SK-N-SH treated with all-trans-retinoic acid at 6 μM for 48 hours (cell line): ENCODE results near the gene ABCA13.

Experiments
- ATAC-seq: fragments of 200-7000 bp; cut with Tn5 transposase; 3 replicates; pipeline ENCODE4 v1.9.1; 2020; ENCODE audit warnings: mild to moderate bottlenecking, moderate library complexity
- ARNTL ChIP-seq: fragments of 450-650 bp; formaldehyde crosslinking; IDR thresholded peaks from 2 replicates; pipeline ENCODE4 v1.5.0; 2020; ENCODE audit warnings: low read depth, mild to moderate bottlenecking, moderate library complexity, borderline replicate concordance
- BACH2 ChIP-seq: fragments of 250-450 bp; sonication (Bioruptor Pico); IDR thresholded peaks from 2 replicates; pipeline ENCODE4 v1.9.0; 2021; ENCODE audit warnings: mild to moderate bottlenecking, borderline replicate concordance
- CSDC2 ChIP-seq: fragments of 250-450 bp; sonication (Bioruptor Pico); IDR thresholded peaks from 2 replicates; pipeline ENCODE4 v1.5.0; 2020; ENCODE audit warnings: mild to moderate bottlenecking, moderate library complexity
- ESRRG ChIP-seq: fragments of 250-450 bp; sonication (Bioruptor Pico); IDR thresholded peaks from 2 replicates; pipeline ENCODE4 v1.6.1; 2021; ENCODE audit warnings: mild to moderate bottlenecking
- ISL1 ChIP-seq: fragments of 250-450 bp; sonication (Bioruptor Pico); IDR thresholded peaks from 2 replicates; pipeline ENCODE4 v2.1.2; 2022; ENCODE audit warnings: mild to moderate bottlenecking, moderate library complexity
- OSR1 ChIP-seq: fragments of 250-450 bp; sonication (Bioruptor Pico); IDR thresholded peaks from 2 replicates; pipeline ENCODE4 v1.8.0; 2022; ENCODE audit warnings: moderate library complexity, mild to moderate bottlenecking, inconsistent platforms
- PPARA ChIP-seq: fragments of 250-450 bp; sonication (Bioruptor Pico); IDR thresholded peaks from 2 replicates; pipeline ENCODE4 v1.5.0; 2020; ENCODE audit warnings: mild to moderate bottlenecking, borderline replicate concordance
- RARB ChIP-seq: fragments of 250-450 bp; sonication (Bioruptor Pico); IDR thresholded peaks from 2 replicates; pipeline ENCODE4 v1.8.0; 2021; ENCODE audit warnings: mild to moderate bottlenecking, moderate library complexity
- SNAI2 ChIP-seq: fragments of 250-450 bp; sonication (Bioruptor Pico); IDR thresholded peaks from 2 replicates; pipeline ENCODE4 v1.5.0; 2020; ENCODE audit warnings: mild to moderate bottlenecking, moderate library complexity
- TCF4 ChIP-seq: fragments of 250-450 bp; sonication (Bioruptor Pico); IDR thresholded peaks from 2 replicates; pipeline ENCODE4 v1.8.0; 2021; ENCODE audit warnings: mild to moderate bottlenecking, moderate library complexity, borderline replicate concordance
- TOX ChIP-seq: fragments of 250-450 bp; sonication (Bioruptor Pico); IDR thresholded peaks from 2 replicates; pipeline ENCODE4 v1.8.0; 2021; ENCODE audit warnings: mild to moderate bottlenecking, moderate library complexity, borderline replicate concordance
- ZC3H10 ChIP-seq: fragments of 250-450 bp; sonication (Bioruptor Pico); IDR thresholded peaks from 2 replicates; pipeline ENCODE4 v1.5.1; 2021; ENCODE audit warnings: mild to moderate bottlenecking, moderate library complexity
- ZFP3 ChIP-seq: fragments of 250-450 bp; sonication (Bioruptor Pico); IDR thresholded peaks from 2 replicates; pipeline ENCODE4 v1.5.0; 2020; ENCODE audit warnings: mild to moderate bottlenecking, moderate library complexity
- ZFP30 ChIP-seq: fragments of 450-650 bp; formaldehyde crosslinking; IDR thresholded peaks from 2 replicates; pipeline ENCODE4 v1.5.0; 2022; ENCODE audit warnings: mild to moderate bottlenecking, moderate library complexity
- ZNF565 ChIP-seq: fragments of 450-650 bp; formaldehyde crosslinking; conservative IDR thresholded peaks from 2 replicates; pipeline ENCODE4 v1.5.0; 2020; ENCODE audit warnings: low read depth, mild to moderate bottlenecking, moderate library complexity
- ZNF70 ChIP-seq: fragments of 450-650 bp; formaldehyde crosslinking; IDR thresholded peaks from 2 replicates; pipeline ENCODE4 v1.5.0; 2020; ENCODE audit warnings: mild to moderate bottlenecking, moderate library complexity
- ZNF8 ChIP-seq: fragments of 450-650 bp; formaldehyde crosslinking; IDR thresholded peaks from 2 replicates; pipeline ENCODE4 v1.5.0; 2020; ENCODE audit warnings: mild to moderate bottlenecking, moderate library complexity
- TF ChIP-seq, protein P1 (sequence below): fragments of 250-450 bp; sonication (Bioruptor Pico); IDR thresholded peaks from 2 replicates; pipeline ENCODE4 v1.8.0; 2021; ENCODE audit warnings: low read depth, mild to moderate bottlenecking, moderate library complexity, borderline replicate concordance
- TF ChIP-seq, protein P2 (sequence below): fragments of 250-450 bp; sonication (Bioruptor Pico); IDR thresholded peaks from 2 replicates; pipeline ENCODE4 v1.5.1; 2020; ENCODE audit warnings: low read depth, mild to moderate bottlenecking, moderate library complexity
- TF ChIP-seq, protein P3 (sequence below): fragments of 250-450 bp; sonication (Bioruptor Pico); IDR thresholded peaks from 2 replicates; pipeline ENCODE4 v1.5.1; 2021; ENCODE audit warnings: mild to moderate bottlenecking, moderate library complexity
- TF ChIP-seq, protein P4 (sequence below): fragments of 250-450 bp; sonication (Bioruptor Pico); IDR thresholded peaks from 2 replicates; pipeline ENCODE4 v1.5.0; 2020; ENCODE audit warnings: mild to moderate bottlenecking, moderate library complexity

The ABCA13 gene

DNA sequence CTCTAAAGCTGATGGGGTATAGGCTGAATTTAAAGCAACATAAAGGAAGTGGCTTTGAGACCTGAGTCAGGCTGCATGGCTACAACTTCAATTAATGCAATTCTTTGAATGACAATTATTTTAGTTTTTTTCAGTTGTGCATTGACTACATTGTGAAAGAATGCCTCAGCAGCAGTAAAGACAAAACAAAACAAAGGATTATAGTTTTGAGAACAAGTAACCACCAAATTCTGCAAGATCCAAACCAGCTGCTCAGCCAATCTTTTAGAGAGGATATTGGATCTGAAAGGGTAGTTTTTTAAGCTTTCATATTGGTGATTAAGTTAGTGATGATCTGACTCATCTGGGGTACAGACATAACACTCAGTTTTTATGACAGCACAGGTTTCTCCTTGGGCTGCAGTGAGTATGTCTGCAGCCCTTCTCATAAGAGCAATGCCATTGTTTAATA lies 40.6 kb upstream of the ABCA13 start:
- peak; percentile 27; the same call in 2 of the 3 replicates for ATAC-seq
- TF ChIP-seq, protein P1, sequence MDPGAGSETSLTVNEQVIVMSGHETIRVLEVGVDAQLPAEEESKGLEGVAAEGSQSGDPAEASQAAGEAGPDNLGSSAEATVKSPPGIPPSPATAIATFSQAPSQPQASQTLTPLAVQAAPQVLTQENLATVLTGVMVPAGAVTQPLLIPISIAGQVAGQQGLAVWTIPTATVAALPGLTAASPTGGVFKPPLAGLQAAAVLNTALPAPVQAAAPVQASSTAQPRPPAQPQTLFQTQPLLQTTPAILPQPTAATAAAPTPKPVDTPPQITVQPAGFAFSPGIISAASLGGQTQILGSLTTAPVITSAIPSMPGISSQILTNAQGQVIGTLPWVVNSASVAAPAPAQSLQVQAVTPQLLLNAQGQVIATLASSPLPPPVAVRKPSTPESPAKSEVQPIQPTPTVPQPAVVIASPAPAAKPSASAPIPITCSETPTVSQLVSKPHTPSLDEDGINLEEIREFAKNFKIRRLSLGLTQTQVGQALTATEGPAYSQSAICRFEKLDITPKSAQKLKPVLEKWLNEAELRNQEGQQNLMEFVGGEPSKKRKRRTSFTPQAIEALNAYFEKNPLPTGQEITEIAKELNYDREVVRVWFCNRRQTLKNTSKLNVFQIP (CRISPR knock-in tag), result no peak
- TF ChIP-seq RARB (CRISPR knock-in tag) (no peak), ESRRG (CRISPR knock-in tag) (no peak), ZC3H10 (no peak), ARNTL (CRISPR knock-in tag) (no peak), ZFP3 (CRISPR knock-in tag) (no peak), TCF4 (CRISPR knock-in tag) (no peak)
- TF ChIP-seq, protein P2, sequence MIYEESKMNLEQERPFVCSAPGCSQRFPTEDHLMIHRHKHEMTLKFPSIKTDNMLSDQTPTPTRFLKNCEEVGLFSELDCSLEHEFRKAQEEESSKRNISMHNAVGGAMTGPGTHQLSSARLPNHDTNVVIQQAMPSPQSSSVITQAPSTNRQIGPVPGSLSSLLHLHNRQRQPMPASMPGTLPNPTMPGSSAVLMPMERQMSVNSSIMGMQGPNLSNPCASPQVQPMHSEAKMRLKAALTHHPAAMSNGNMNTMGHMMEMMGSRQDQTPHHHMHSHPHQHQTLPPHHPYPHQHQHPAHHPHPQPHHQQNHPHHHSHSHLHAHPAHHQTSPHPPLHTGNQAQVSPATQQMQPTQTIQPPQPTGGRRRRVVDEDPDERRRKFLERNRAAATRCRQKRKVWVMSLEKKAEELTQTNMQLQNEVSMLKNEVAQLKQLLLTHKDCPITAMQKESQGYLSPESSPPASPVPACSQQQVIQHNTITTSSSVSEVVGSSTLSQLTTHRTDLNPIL, result no peak

DNA sequence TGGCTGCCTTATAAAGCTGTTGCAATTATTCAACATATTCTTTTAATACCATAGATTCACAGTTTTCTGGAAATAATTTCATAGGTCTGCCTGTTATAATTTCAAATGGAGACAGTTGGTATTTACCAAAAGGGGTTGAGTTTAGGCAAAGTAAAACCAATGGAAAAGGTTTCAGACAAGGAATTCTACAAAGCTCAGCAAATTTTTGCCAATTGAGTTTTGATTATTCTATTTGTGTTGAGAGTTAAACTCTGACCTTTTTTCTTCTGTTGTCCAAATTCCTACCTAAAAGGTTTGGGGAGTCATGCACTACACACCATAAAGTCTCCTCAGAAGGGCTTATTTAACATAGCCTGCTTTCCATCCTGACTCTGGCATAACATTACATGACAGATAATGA lies 38.5 kb upstream of the ABCA13 start:
- no peak for TF ChIP-seq ZNF8 (CRISPR knock-in tag)
- TF ChIP-seq SNAI2 (CRISPR knock-in tag), result no peak
- no peak for TF ChIP-seq ZNF565 (CRISPR knock-in tag)
- TF ChIP-seq TCF4 (CRISPR knock-in tag), result no peak
- TF ChIP-seq, protein P2, result no peak
- TF ChIP-seq PPARA, result no peak
- TF ChIP-seq ZC3H10, result no peak
- no peak for TF ChIP-seq CSDC2 (CRISPR knock-in tag)
- TF ChIP-seq, protein P1 (CRISPR knock-in tag), result no peak
- no peak for TF ChIP-seq TOX
- TF ChIP-seq OSR1, result no peak
- no peak for TF ChIP-seq ZFP30 (CRISPR knock-in tag)
- TF ChIP-seq ZNF70 (CRISPR knock-in tag), result no peak
- no peak for TF ChIP-seq RARB (CRISPR knock-in tag)
- no peak for TF ChIP-seq ARNTL (CRISPR knock-in tag)
- TF ChIP-seq, protein P3, sequence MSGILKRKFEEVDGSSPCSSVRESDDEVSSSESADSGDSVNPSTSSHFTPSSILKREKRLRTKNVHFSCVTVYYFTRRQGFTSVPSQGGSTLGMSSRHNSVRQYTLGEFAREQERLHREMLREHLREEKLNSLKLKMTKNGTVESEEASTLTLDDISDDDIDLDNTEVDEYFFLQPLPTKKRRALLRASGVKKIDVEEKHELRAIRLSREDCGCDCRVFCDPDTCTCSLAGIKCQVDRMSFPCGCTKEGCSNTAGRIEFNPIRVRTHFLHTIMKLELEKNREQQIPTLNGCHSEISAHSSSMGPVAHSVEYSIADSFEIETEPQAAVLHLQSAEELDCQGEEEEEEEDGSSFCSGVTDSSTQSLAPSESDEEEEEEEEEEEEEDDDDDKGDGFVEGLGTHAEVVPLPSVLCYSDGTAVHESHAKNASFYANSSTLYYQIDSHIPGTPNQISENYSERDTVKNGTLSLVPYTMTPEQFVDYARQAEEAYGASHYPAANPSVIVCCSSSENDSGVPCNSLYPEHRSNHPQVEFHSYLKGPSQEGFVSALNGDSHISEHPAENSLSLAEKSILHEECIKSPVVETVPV (CRISPR knock-in tag), result no peak
- no peak for ATAC-seq

DNA sequence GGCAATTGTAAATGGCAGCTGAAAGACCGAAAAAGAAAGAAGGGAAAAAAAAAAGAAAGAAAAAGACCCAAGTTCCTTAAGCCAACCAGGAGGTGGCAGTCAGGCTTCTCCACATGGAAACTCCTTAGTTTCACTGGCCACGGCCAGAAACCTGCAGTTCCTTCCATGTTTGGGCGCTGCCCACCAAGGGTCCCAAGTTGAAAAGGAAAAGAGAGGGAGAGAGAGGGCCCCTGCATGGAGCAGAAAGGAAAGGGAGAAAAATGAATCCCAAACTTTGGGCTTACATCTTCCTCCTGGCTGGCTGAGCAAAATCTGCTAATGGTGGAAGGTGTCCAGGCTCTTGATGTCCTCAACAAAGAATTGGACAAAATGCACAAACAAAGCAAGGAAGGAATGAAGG lies 31.8 kb upstream of the ABCA13 start:
- TF ChIP-seq CSDC2 (CRISPR knock-in tag) (no peak), SNAI2 (CRISPR knock-in tag) (no peak), ZC3H10 (no peak), BACH2 (CRISPR knock-in tag) (no peak), RARB (CRISPR knock-in tag) (no peak), ZNF8 (CRISPR knock-in tag) (no peak), ESRRG (CRISPR knock-in tag) (no peak), TOX (no peak), ZFP30 (CRISPR knock-in tag) (no peak), ZFP3 (CRISPR knock-in tag) (no peak), ZNF565 (CRISPR knock-in tag) (no peak), ISL1 (CRISPR knock-in tag) (no peak), ARNTL (CRISPR knock-in tag) (no peak)
- TF ChIP-seq, protein P4, sequence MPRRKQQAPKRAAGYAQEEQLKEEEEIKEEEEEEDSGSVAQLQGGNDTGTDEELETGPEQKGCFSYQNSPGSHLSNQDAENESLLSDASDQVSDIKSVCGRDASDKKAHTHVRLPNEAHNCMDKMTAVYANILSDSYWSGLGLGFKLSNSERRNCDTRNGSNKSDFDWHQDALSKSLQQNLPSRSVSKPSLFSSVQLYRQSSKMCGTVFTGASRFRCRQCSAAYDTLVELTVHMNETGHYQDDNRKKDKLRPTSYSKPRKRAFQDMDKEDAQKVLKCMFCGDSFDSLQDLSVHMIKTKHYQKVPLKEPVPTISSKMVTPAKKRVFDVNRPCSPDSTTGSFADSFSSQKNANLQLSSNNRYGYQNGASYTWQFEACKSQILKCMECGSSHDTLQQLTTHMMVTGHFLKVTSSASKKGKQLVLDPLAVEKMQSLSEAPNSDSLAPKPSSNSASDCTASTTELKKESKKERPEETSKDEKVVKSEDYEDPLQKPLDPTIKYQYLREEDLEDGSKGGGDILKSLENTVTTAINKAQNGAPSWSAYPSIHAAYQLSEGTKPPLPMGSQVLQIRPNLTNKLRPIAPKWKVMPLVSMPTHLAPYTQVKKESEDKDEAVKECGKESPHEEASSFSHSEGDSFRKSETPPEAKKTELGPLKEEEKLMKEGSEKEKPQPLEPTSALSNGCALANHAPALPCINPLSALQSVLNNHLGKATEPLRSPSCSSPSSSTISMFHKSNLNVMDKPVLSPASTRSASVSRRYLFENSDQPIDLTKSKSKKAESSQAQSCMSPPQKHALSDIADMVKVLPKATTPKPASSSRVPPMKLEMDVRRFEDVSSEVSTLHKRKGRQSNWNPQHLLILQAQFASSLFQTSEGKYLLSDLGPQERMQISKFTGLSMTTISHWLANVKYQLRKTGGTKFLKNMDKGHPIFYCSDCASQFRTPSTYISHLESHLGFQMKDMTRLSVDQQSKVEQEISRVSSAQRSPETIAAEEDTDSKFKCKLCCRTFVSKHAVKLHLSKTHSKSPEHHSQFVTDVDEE (CRISPR knock-in tag), result no peak

More for the DNA sequence above, 31.8 kb upstream of the ABCA13 start:
- peak; percentile 70 for ATAC-seq
